GM21723 (cell line): ENCODE results near the gene IFT20.

Experiments
- ATAC-seq: cut with Tn5 transposase; IDR thresholded peaks from one replicate; pipeline ENCODE4 v1.9.1; 2021; ENCODE audit warnings: mild to moderate bottlenecking, moderate library complexity; ENCODE audit not compliant: unreplicated experiment

Gene IFT20

GRCh38 chr17:28335201-28335958 is at the start of gene IFT20, which contains the start of gene TNFAIP1:
Gene IFT20 (minus strand): TSS chr17:28335472. CDS start chr17:28331985, 3,487 bp downstream.
Gene TNFAIP1 (plus strand): TSS chr17:28335761. CDS start chr17:28339522, 3,761 bp downstream.
- ATAC-seq: peak; percentile 96

GRCh38 chr17:28385037-28385400 is 49.7 kb upstream of the IFT20 start:
- ATAC-seq: no peak

- ATAC-seq: peak; percentile 67
Measured at GRCh38 chr17:28384281-28385036, 49.2 kb upstream of the IFT20 start.

GRCh38 chr17:28381141-28381825 is 46.0 kb upstream of the IFT20 start:
- no peak for ATAC-seq

GRCh38 chr17:28379814-28380801 is 44.8 kb upstream of the IFT20 start:
- no peak for ATAC-seq

- no peak for ATAC-seq
Measured at GRCh38 chr17:28372945-28373274, 37.6 kb upstream of the IFT20 start.

- ATAC-seq: peak; percentile 21
Measured at GRCh38 chr17:28372203-28372944, 37.1 kb upstream of the IFT20 start.

GRCh38 chr17:28371245-28372202 is 36.3 kb upstream of the IFT20 start, which contains the start of gene SARM1:
Gene SARM1 (plus strand): TSS chr17:28371694. CDS start chr17:28372033, 339 bp downstream.
- ATAC-seq: peak; percentile 76

GRCh38 chr17:28370744-28371103 is 35.5 kb upstream of the IFT20 start:
- ATAC-seq: no peak

GRCh38 chr17:28370035-28370743 is 34.9 kb upstream of the IFT20 start, which contains the start of gene VTN:
Gene VTN (minus strand): TSS chr17:28370307. CDS start chr17:28370203, 104 bp downstream.
- no peak for ATAC-seq

- no peak for ATAC-seq
Measured at GRCh38 chr17:28369684-28370034, 34.4 kb upstream of the IFT20 start.

GRCh38 chr17:28368915-28369683 is 33.8 kb upstream of the IFT20 start:
- ATAC-seq: no peak

GRCh38 chr17:28368306-28368831 is 33.1 kb upstream of the IFT20 start:
- ATAC-seq: no peak

GRCh38 chr17:28367641-28368305 is 32.5 kb upstream of the IFT20 start:
- ATAC-seq: no peak

- ATAC-seq: no peak
Measured at GRCh38 chr17:28366605-28367004, 31.3 kb upstream of the IFT20 start.

GRCh38 chr17:28365487-28365886 is 30.2 kb upstream of the IFT20 start:
- ATAC-seq: no peak
